B cell (primary cell): ENCODE measurements around the gene NOC2L. TPM values are rescaled to one million over a fixed set of nuclear protein-coding genes. Genes with fewer than 3 reads are reported as not detected.

Source experiments
- ATAC-seq: fragments of 200-7000 bp; cut with Tn5 transposase; one replicate; pipeline ENCODE4 v1.10.0; 2021; ENCODE audit warnings: low read depth, mild to moderate bottlenecking, moderate number of reproducible peaks, moderate library complexity
- CTCF ChIA-PET: fragments of 350-600 bp; sonication (Branson Sonifier 250); formaldehyde crosslinking; loops from one replicate; lab custom pipeline; 2021; ENCODE audit warnings: antibody characterized with exemption, inconsistent platforms; lab: Charles Lee
- POLR2A ChIA-PET: fragments of 350-600 bp; sonication (Branson Sonifier 250); formaldehyde crosslinking; loops from one replicate; lab custom pipeline; 2021; ENCODE audit warnings: antibody characterized with exemption; lab: Charles Lee
- DNase-seq: peaks from one replicate; pipeline ENCODE4 v3.0.0; 2013
- H2AFZ ChIP-seq: 2 replicates; pipeline ENCODE4 v1.6.1; 2012; ENCODE audit warnings: mild to moderate bottlenecking, low read depth, low read length; ENCODE audit not compliant: insufficient read depth, poor library complexity, severe bottlenecking
- H3K27ac ChIP-seq, 2 donors: 1 replicate in 1 of 2; 2 replicates in 1 of 2; pipeline ENCODE4 v1.5.1; 2012 to 2013; ENCODE audit warnings: low read length in 2 of 2, mild to moderate bottlenecking in 2 of 2, moderate library complexity in 1 of 2
- H3K27me3 ChIP-seq, 4 experiments: fragments of 200-600 bp in 1 of 4; sonication (generic) in 1 of 4; replicated peaks in 1 of 4; 1 replicate in 2 of 4; 2 replicates in 2 of 4; pipeline versions ENCODE4 v1.6.1 to v1.7.0; 2013 to 2016; ENCODE audit warnings: low read length in 3 of 4, mild to moderate bottlenecking in 2 of 4, mixed read lengths in 1 of 4, moderate library complexity in 1 of 4; ENCODE audit not compliant: insufficient read depth in 4 of 4, control insufficient read depth in 3 of 4; ENCODE audit errors: control extremely low read depth in 1 of 4
- H3K36me3 ChIP-seq, 2 experiments: replicated peaks in 1 of 2; 1 replicate in 1 of 2; 2 replicates in 1 of 2; pipeline versions ENCODE4 v1.6.1 to v1.7.1; 2013; ENCODE audit warnings: low read length in 1 of 2; ENCODE audit not compliant: insufficient read depth in 2 of 2, control insufficient read depth in 1 of 2; ENCODE audit errors: control extremely low read depth in 1 of 2, extremely low read depth in 1 of 2
- H3K4me1 ChIP-seq, 2 donors: fragments of 200-600 bp in 1 of 2; sonication (generic) in 1 of 2; 1 replicate in 1 of 2; 2 replicates in 1 of 2; pipeline versions ENCODE4 v1.5.1 to v1.6.1; 2013 to 2017; ENCODE audit warnings: low read length in 2 of 2; ENCODE audit not compliant: control insufficient read depth in 2 of 2, insufficient read depth in 2 of 2
- H3K4me2 ChIP-seq: replicated peaks from 2 replicates; pipeline ENCODE3; 2012; ENCODE audit warnings: mild to moderate bottlenecking, low read depth, low read length; ENCODE audit not compliant: poor library complexity, severe bottlenecking
- H3K4me3 ChIP-seq, 5 experiments: fragments of 200-600 bp in 1 of 5; sonication (generic) in 1 of 5; 1 replicate in 3 of 5; 2 replicates in 2 of 5; pipeline versions ENCODE4 v1.5.1 to v1.7.0; 2011 to 2016; ENCODE audit warnings: low read length in 4 of 5, mild to moderate bottlenecking in 4 of 5, low read depth in 2 of 5, control low read depth in 1 of 5, moderate library complexity in 1 of 5; ENCODE audit not compliant: insufficient read depth in 1 of 5; ENCODE audit errors: control extremely low read depth in 1 of 5, extremely low read depth in 1 of 5
- H3K79me2 ChIP-seq: fragments of 200-600 bp; sonication (generic); one replicate; pipeline ENCODE4 v1.6.0; 2016; ENCODE audit warnings: low read length; ENCODE audit not compliant: control insufficient read depth, insufficient read depth
- H3K9ac ChIP-seq: fragments of 200-600 bp; sonication (generic); 2 replicates; pipeline ENCODE4 v1.6.1; 2017; ENCODE audit warnings: mild to moderate bottlenecking, low read length, moderate library complexity
- H3K9me3 ChIP-seq, 3 donors: one replicate each; pipeline versions ENCODE4 v1.6.1 to v1.7.1; 2013; ENCODE audit warnings: low read length in 2 of 3; ENCODE audit not compliant: control insufficient read depth in 2 of 3, insufficient read depth in 1 of 3; ENCODE audit errors: control extremely low read depth in 1 of 3
- H4K20me1 ChIP-seq: 2 replicates; pipeline ENCODE4 v1.6.0; 2012; ENCODE audit warnings: mild to moderate bottlenecking, low read length; ENCODE audit not compliant: insufficient read depth, control insufficient read depth, poor library complexity, severe bottlenecking
- H3K27ac Mint-ChIP-seq: one replicate; pipeline ENCODE4 v1.8.0; 2021; ENCODE audit warnings: mixed read lengths
- H3K27me3 Mint-ChIP-seq: one replicate; pipeline ENCODE4 v1.8.0; 2021; ENCODE audit warnings: mixed read lengths
- H3K4me1 Mint-ChIP-seq: one replicate; pipeline ENCODE4 v1.8.0; 2021; ENCODE audit warnings: mixed read lengths
- H3K4me3 Mint-ChIP-seq: one replicate; pipeline ENCODE4 v1.8.0; 2021; ENCODE audit warnings: mixed read lengths
- H3K9me3 Mint-ChIP-seq: one replicate; pipeline ENCODE4 v1.8.0; 2022; ENCODE audit warnings: mixed read lengths; ENCODE audit not compliant: insufficient read depth
- CTCF ChIP-seq: fragments of 200-600 bp; IDR thresholded peaks from one replicate; pipeline ENCODE4 v1.8.0; 2022; ENCODE audit warnings: antibody characterized with exemption, mild to moderate bottlenecking
- EZH2 ChIP-seq: IDR thresholded peaks from 2 replicates; pipeline ENCODE4 v1.6.1; 2012; ENCODE audit warnings: borderline replicate concordance, low read depth, mild to moderate bottlenecking, moderate library complexity, low read length; ENCODE audit not compliant: insufficient read depth, poor library complexity, severe bottlenecking
- WGBS: methylation state at CpG from one replicate; pipeline ENCODE4 v1.1.5; 2013; ENCODE audit warnings: missing lambda C conversion rate; ENCODE audit not compliant: insufficient coverage; 5-methylcytosine and 5-hydroxymethylcytosine counted together
- intact Hi-C: fragments of 100-400 bp; cut with micrococcal nuclease; formaldehyde crosslinking; loops from one replicate; pipeline ENCODE4 v1.10.0; 2022
- polyA plus RNA-seq: library from polyadenylated mRNA; depleted of rRNA; stranded (reverse); fragments of >200 nt; gene quantifications from 2 replicates; pipeline ENCODE4 v1.2.3, GENCODE V29; 2012
- total RNA-seq, 2 donors: library from RNA; stranded (reverse); fragments of 120-200 nt in 1 of 2; gene quantifications; 1 replicate in 1 of 2; 2 replicates in 1 of 2; pipeline versions ENCODE4 v1.2.3 to v1.2.4, GENCODE V29; 2013 to 2022

The NOC2L gene
- total and polyA plus RNA-seq, 2 donors (not counting 1 experiment from before 2014, with no cell fraction given), result 48.0 to 64.1 TPM

DNA sequence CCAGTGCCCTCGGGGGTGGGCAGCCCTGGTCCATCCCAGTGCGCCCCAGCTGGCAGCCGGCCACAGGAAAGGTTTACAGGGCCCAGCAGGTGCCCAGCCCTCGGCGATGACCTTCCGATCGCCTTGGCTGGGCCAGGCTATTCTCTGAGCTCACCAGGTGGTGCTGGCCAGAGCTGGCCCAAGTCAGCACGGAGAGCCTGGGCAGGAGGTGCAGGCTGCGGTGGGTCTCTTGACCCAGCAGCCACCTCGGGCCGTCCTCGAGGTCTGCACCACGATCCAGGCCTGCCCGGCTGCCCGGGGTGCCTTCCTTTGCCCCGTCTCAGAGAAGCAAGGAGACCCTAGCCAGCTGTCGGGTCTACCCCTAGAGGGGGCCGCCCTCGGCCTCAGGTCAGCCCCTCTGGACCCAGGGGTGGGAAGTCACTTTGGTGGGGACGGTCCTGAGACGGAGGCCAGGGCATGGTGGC is 22.5 kb upstream of the NOC2L start:
- H3K4me2 ChIP-seq, result no peak overlapping the region
- peaks cover 28% of the 10 kb centered on the region for H3K27me3 Mint-ChIP-seq
- ATAC-seq (no peak), DNase-seq (no peak)
- H3K27ac ChIP-seq, result no peak overlapping the region
- intact Hi-C loops, result no loop called here
- H3K4me1 Mint-ChIP-seq, result no peaks in the 10 kb centered on the region
- H3K4me3 ChIP-seq, result no peak overlapping the region
- H4K20me1 ChIP-seq, result no peaks in the 10 kb centered on the region
- H3K4me3 Mint-ChIP-seq, result no peak overlapping the region
- ChIA-PET CTCF (interaction anchor here (1.1 to 3.8 kb wide), 6 partner anchors 8 to 310 kb away, joined by 3 to 27 read pairs (median 3); no protein-coding TSS in a partner anchor), POLR2A (no interaction called here)
- H3K9me3 Mint-ChIP-seq, result no peaks in the 10 kb centered on the region
- no peak overlapping the region for H2AFZ ChIP-seq
- no peaks in the 10 kb centered on the region for H3K79me2 ChIP-seq
- H3K9ac ChIP-seq, result no peak overlapping the region
- no peak for TF ChIP-seq EZH2
- no peak for TF ChIP-seq CTCF
- peaks cover 0 to 28% (median 0%) of the 10 kb centered on the region in 4 experiments for H3K27me3 ChIP-seq
- 83% methylated on average over 21 of the region's 21 CpGs for WGBS
- H3K36me3 ChIP-seq, result no peaks in the 10 kb centered on the region
- peaks cover 0 to 3% (median 0%) of the 10 kb centered on the region in 3 donors for H3K9me3 ChIP-seq
- H3K27ac Mint-ChIP-seq, result no peak overlapping the region
- peaks cover 0 to 3% of the 10 kb centered on the region in 2 donors for H3K4me1 ChIP-seq

- POLR2A ChIA-PET, result interaction anchor here (0.6 kb wide), 1 partner anchor 1024 kb away, joined by 5 read pairs; no protein-coding TSS in a partner anchor
- no peak overlapping the region for H3K4me3 Mint-ChIP-seq
- TF ChIP-seq CTCF (no peak), EZH2 (no peak)
- ATAC-seq, result no peak
- Histone ChIP-seq H3K4me1 (peaks cover 6 to 9% of the 10 kb centered on the region in 2 donors), H3K9ac (no peak overlapping the region), H3K79me2 (no peaks in the 10 kb centered on the region), H3K27me3 (peaks cover 0 to 35% (median 2%) of the 10 kb centered on the region in 4 experiments), H2AFZ (no peak overlapping the region), H4K20me1 (no peaks in the 10 kb centered on the region), H3K4me3 (no peak overlapping the region), H3K4me2 (no peak overlapping the region), H3K36me3 (no peaks in the 10 kb centered on the region), H3K9me3 (peaks cover 0 to 4% (median 0%) of the 10 kb centered on the region in 3 donors), H3K27ac (no peak overlapping the region)
- CTCF ChIA-PET, result interaction anchor here (1.1 to 1.4 kb wide), 5 partner anchors 9 to 311 kb away, joined by 3 to 6 read pairs (median 3); no protein-coding TSS in a partner anchor
- peaks cover 25% of the 10 kb centered on the region for H3K27me3 Mint-ChIP-seq
- intact Hi-C loops, result no loop called here
- no peak overlapping the region for H3K27ac Mint-ChIP-seq
- 81% methylated on average over 30 of the region's 35 CpGs for WGBS
- no peak for DNase-seq
- H3K9me3 Mint-ChIP-seq, result no peaks in the 10 kb centered on the region
- peaks cover 4% of the 10 kb centered on the region for H3K4me1 Mint-ChIP-seq
These were observed 21.7 kb upstream of the NOC2L start for GRCh38 chr1:980602-981395.
